Fibroblast of peridontal ligament (primary cell): ENCODE results near the gene COL6A3.
A peak's percentile ranks its signal among the peaks of the same experiment; 100 is the strongest.
"Not testable (repeated sequence)": the region's sequence is repeated elsewhere in the genome, so short reads cannot be mapped to it uniquely, and the experiment has no call there.

Experiments
- DNase-seq: peaks from one replicate; pipeline ENCODE4 v3.0.0-alpha.2; 2010; ENCODE audit errors: extremely low read depth

COL6A3 gene

DNA sequence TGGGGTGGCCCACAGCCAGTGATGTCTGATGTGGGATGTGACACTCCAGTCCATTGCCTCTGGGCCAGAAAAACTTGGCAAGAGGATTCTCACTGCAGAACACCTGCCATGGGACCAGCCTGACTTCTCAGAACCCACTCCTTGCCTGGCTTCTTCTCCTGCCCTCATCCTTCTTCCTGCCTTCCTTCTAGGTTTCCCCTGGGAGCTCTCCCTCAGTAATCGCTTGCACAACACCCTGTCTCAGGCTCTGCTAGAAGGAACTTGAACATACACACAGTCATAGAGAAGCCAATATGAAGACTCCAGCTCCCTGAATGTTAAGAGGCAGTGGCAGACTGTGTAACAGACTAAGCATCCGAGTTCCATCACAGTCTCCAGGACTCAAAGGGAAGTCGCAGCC lies 4.3 kb upstream of the COL6A3 start:
- DNase-seq: no peak

DNA sequence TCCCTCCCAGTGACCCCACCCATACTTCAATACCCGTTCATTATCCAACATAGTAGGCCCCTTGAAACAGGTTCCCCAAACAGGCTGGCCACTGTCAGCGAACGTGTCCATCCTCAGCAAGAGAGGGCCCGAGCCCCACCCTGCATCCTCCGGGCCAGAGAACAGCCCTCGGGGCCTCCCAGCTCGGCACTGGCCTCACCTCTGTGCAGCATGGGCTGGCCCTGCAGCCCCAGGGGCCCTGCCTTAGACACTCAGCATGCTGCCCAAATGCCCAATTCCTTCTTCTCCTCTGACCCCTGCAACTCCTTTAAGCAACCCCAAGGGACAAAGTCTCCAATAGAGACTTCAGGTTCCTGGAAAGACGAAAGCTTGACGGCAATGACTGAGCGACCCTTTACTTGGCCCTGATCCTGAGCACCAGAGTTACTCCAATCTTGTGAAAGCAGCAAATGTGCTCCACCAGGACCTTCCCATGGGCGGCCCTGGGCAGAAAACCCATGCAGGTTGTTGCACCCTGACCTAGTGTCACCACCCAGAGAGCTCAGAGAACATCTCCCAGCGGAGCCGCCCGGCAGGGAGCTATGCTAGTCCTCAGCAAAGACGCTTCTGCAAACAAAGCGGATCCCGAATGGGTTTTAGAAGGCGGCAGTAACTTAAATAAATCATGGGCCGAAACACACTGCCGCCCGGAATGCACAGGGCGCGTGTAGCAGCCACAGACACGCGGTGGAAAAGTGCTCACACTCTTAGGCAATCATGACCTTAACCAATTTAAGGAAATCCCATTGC lies 782 bp downstream of the COL6A3 start:
- no peak for DNase-seq

DNA sequence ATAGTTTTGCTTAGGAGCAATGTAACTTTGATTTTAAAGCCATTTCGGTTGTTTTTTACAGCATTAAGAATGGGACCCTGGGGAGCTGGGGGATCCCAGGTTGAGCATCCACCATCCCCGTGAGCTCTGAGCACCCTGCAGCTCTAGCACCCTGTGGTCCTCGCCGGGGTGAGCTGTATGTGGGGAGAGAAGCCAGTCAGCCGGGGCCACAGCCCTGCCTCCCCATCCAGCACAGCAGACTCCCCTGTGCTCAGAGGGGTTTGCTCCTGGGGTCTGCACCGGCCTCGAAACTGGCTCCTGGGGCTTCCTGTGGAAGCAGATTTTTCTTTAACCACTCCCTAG lies 1.3 kb downstream of the COL6A3 start:
- no peak for DNase-seq

DNA sequence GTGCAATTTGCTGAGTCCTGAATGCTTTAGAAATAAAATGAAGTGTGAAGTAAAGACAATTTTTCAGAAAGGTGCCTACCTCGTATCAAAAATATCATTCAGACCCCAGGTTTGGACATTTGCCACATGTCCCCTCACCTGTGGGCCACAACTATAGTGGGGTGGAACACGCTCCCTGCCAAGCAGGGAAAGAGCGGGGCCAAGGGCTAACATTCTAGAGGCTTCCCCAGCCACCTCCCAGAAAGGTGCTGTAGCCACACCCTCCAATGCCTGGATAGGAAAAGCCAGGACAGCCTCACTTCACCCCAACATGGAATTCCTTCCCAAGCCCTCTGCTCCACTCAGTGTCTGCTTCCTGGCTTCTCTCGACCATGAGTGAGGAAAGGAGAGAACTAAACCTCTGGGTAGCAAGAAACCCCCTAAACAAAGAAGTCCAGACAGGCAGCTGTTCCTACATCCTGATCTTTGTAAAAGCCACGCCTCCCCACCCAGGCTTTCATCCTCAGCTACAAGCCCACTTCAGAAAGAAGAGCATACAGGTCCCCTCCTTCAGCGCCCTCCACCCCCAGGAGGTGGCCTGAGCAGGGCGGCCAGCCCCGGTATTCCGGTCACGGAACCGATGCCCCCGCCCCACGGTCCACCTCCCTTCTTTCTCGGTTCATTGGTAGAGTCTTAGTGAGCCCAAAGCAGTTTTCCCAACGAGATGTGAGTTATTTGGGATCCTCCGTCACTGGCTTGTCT lies 2.1 kb downstream of the COL6A3 start:
- peak; percentile 64 for DNase-seq

DNA sequence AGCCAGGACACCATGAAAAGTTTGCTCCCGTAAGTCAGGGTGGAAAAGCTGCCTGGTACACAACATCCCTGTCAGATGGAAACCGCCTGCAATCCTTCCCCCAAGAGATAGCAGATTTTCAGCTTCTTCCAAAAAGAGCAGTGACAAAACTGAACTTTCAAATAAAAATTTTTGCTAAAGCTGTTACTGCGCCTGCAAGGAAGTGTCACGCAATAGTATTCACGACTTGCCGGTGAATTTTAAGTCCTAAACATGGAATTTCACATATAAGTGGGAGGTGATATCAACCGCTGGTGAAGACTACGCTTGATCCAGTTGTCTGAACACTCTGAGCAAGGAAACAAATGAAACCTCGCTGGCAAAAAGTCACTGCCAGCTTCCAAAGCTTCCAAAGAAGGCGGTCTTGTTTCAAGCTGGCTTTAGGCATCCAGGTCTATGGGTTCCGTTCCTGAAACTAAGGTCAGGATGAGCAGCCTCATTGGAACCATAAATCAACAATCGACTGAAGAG lies 2.8 kb downstream of the COL6A3 start:
- peak; percentile 59 for DNase-seq

DNA sequence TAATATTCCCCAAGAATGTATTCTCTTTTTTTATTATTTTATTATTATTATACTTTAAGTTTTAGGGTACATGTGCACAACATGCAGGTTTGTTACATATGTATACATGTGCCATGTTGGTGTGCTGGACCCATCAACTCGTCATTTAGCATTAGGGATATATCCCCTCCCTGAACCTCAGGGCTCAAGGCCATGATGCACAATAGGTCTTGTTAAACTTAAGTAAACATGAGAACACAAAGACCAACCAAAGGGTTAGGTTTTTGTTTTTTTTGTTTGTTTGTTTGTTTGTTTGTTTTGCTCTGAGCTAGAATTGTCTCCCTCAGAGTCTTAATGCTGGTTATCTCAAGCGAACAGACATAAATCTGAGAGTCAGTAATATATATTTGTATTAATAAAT lies 4.7 kb downstream of the COL6A3 start:
- not testable (repeated sequence) for DNase-seq

DNA sequence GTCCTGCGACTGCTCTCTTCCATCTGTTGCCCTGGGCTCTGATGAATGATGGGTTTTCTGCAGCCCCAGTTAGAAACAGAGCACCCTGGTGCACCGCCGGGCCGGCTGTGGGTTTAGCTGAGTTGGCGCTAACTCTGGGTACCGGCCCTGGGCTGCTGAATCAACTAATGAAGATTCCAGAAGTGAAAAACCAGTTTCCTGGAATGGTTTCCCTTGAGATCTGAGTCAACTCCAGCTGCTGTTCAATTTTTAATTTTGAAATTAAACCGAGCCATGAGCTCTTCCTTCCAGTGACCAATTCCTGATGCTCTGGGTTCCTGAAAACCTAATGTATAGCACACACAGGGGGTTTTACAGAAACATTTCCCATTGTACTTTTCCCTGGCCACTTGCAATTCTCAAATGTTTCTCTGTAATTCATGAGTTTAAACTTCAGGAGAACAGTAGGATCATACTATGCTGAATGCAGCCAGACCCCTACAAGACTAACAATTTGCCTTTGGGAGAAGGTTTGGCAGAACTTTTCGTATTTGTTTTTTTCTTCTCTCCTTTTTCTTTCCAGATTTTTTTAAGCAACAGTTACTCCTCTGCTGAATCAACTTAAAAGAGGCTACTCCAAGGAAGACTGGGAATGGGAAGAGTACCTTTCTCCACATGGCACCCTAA lies 5.5 kb downstream of the COL6A3 start:
- peak; percentile 89 for DNase-seq

DNA sequence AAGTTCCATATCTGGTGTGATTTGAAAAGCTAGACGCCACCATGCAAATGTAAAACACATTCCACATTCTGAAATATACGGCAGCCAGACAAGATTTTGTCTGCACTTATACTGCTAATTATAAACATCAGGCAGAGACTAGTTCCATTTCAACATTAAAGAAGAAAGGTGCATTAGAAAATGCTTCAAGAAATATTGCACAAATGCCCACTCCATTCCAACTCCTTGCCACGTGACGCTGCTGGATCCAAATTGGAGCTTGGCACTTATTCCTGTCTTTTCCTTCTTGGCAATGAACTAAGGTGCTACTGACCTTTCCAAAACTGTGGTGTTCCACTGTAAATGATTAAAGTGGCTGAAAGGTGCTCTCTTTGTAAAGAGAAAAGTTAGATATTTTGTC lies 6.3 kb downstream of the COL6A3 start:
- DNase-seq: no peak

DNA sequence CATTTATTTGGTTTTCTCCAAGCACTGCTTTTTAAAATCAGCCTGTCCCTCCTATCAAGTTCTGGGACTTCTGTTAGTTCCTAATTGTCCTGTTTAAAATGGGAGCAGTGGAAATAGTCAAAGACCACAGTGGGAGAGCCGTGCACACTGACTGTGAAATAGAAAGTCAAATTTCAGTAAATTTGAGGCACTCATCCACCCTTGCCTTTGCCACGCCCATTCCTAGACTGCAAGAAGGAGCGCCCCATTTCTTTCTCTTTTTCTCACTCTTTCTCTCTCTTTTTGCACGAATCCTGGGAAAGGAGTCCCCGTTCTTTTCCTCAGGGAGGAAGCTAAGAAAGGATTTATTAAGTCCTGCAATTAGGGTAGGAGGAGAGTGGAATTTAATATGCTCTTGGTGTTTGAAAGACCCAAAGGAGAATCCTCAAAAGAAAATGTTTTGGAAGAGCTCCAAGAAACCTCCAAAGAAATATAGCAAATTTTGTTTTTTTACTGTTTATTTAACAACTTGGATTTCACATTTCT lies 7.5 kb downstream of the COL6A3 start:
- no peak for DNase-seq

DNA sequence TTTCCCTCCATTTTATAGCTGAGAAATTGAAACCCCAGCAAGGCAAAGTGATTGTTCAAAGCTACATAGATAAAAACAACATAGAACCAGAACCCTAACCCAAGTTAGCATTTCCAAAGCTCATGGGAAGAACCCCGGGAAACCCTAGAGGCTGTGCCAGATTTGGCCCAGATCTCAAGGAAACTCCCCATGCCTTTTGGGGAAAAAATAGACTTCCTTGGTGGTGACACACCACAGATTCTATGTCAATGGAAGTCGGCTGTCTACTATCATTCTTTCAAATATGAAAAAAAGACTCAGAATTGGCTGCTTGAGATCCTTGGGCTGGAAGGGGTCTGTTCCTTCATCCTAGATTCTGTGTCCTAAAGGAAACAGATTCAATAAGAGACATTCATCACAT lies 8.4 kb downstream of the COL6A3 start:
- no peak for DNase-seq

DNA sequence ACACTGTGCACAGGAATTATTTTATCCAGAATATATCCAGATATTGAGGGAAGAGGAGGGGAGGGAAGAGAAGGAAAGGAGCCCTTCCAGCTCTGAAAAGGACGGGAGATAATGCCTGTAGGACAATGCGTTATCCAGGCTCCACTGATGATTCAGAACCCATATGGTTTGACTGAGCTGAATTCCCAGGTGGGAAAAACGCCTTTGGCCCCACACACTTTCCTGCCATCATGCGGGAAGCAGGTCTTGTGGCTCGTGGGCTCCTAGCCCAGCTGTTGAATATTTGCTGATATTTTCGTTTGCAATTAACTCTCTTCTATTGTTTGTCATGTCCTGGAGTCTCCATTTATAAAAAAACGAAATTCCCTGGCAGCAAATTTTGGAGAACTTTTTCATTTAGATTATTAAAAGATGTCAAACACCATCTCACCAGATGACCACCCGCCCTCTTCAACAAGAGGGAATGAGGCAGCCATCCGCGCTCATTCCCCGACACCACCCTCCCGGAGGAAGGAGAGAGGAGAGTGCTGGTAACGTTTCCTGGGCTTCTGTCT lies 8.9 kb downstream of the COL6A3 start:
- peak; percentile 33 for DNase-seq

DNA sequence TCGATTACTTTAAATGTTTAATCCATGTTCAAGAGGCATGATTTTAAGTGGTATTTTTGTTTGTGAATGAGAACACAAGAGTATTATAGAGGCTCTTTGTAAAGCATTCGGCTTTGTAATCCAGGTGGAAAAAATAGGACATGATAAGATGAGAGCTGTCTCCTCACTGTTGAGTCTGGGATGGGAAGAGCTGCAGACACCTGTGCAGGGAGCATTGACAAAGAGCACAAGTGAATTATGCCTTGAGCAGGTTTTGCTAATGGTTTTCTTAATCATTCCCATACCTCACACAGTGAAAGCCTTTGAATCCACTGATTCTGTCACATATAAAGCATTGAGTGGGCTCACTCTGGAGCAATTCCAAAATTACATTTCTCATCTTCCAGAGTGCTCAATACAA lies 9.6 kb downstream of the COL6A3 start:
- no peak for DNase-seq

DNA sequence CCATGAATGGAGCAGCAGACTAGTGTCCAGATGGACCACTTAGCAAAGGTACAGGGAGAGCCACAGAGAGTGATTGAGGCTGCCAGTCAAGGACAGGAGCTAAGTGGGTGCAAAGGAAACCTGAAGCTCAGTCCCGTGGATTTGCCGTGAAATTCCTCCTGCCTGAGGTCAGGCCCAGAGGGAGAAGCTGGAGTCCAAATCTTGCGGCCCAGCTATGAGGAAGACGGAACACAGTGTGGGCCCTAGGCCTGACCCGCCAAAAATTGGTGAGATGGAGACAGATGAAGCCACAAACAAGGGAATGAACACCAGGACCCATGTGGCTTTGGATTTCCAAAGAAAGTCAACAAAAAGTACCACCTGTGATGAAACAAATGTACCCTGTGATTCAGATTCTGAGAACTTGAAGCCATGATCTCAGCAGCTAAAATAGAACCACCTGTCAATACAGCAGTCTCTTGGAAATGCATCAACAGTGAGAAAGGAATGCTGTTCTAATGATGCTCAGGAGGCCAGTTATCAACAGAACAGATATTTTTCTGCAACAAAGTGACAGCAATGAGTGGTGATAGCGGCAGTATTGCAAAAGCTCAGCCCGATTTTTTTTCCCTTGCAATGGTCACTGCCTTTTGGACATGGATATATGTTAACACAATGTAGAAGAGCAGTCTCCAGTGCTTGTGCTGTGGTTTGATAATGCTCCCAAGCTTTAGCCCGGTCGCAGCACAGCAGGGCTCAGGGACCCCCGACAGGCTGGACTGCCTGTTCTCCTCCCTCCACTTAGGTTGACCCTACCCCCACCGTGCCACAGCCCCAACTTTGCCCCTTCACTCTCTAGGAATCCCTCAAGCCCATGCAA lies 10.7 kb downstream of the COL6A3 start:
- peak; percentile 74 for DNase-seq

DNA sequence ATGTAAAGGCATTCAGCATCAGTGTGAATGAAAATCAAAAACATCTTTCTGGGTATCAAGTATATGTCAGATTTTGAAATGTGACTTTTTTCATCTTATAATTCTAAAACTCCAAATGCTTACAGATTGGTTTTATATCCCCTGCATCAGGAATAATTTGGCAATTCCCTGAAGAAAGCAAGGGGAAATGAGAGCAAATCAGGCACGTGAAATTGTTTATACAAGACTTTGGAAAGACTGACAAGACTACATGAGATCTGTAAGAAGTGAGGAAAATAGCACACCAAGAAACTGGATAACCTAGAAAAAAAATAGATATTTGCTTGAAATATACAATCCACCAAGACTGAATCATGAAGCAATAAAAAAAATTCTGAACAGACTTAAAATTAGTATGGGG lies 13.8 kb downstream of the COL6A3 start:
- peak; percentile 53 for DNase-seq

DNA sequence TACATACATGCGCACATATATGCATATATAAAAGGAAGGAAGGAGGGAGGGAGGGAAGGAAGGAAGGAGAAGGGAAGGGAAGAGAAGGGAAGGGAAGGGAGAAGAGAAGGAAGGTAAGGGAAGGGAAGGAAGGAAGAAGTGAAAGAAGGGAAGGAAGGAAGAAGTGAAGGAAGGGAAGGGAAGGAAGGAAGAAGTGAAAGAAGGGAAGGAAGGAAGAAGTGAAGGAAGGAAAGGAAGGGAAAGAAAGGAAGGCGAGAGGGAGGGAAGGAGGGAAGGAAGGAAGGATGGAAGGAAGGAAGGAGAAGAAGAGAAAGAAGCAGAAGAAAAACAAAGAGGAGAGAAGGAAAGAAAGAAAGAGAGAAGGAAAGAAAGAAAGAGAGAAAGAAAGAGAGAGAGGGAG lies 16.9 kb downstream of the COL6A3 start:
- no peak for DNase-seq

DNA sequence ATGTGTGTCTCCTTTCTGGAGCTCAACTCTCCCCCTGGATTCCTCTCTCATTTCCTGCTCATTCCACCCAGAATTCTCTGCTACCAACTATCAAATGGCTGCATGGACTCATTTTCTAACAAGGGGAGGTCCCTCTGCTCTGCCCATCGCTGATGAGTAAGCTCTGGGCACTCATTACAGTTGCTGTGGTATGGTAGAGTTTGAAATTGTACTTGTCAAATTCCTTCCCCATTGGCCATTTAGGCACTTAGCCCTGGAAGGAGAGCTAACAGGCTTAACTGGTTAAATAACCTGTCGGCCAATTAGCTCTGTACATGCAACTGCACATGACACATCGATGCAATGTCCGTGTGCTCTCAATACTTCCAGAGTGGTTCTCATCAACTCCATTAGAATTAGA lies 20.4 kb downstream of the COL6A3 start:
- peak; percentile 40 for DNase-seq

DNA sequence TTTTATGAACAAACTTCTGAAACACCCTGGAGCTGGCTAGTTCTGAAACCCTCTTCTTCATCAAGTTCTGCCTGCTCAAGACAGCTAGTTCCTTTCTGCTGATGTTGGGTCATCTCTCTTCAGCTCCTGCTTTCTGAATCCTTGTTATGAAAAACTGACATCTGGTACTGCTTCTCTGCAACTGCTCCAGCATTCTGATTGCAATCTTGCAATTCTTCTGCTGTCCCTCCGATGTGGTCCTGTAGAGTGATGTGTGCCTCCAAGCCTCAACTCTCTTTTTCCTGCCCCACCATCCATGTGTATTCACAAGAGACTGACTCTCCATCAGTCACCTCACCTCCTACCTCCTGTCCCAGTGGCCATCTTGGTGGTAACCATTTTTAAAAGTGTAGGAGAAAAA lies 21.8 kb downstream of the COL6A3 start:
- no peak for DNase-seq

DNA sequence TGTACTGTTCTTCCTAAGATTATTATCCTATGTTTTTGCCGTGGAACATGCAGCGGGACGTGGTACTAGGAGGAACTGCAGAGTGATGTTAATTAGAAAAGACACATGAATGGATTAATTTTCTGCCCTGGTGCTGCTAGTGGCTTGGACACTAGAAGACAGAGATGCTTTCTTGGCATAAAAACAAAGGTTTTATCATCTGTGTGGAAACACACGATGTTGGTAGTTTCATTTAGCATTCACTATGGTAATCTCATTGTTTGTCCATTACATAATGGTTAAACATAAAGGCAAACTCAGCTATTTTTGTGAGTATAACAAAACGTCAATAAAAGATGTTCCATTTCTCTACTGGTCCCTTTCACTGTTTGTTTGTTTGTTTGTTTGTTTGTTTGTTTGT lies 22.8 kb downstream of the COL6A3 start:
- DNase-seq: no peak

DNA sequence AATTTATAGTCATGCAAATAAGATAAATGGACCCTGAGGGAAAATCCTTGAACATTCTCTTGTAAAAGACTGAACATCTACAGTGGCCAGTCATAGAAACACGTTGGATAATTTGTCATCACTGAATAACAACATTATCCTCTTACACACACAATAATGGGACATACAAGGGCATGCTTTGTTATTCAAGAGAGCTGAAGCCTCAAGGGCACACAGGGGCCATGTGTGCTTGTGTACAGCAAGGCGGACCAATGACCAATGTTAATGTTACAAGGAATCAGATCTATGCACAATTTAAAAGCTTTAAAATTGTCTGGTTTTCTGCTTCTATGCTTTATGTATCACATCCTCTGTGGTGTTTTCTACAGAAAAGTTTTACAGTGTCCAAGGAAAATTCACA lies 23.7 kb downstream of the COL6A3 start:
- no peak for DNase-seq

DNA sequence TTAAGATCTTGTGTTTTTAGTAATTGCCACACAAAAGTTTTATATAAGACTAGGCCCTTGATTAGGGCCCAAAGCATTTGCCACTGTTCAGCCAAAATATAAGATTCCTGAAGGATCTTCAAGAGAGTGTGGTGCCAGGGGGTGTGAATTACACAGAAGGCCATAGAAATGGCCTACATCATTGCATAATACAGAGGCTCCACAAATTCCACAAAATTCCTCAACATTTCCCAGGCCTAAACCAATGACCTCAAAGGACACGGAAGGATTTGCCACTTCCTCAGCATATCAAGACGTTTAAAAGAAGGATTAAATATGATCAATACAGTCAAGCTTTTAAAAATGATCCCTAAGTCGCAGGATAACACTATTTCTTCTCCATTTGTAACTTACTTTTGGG lies 24.1 kb downstream of the COL6A3 start:
- DNase-seq: peak; percentile 58

DNA sequence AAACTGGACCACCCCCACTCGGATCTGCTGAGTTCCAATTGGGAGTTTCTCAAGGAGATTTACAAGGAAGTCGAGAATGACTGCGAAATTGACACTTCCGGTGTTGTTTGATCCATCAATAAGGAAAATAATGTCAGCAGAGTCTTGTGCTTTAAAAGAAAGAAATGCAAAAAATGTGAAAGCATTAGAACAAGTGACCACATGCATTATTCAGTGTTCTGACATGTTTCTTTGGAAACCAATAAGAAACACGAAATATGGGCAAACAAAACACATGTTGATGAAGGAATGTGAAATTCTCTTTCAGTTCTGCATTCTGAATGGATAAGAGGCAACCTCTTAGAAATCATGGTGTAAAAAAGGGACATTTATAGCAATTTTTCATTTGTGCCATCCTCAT lies 25.9 kb downstream of the COL6A3 start:
- DNase-seq: peak; percentile 44
